Peyer's patch (tissue), 4 donors: ENCODE results near the gene MFSD6L. TPM values are rescaled to one million over a fixed set of nuclear protein-coding genes. Genes with fewer than 3 reads are reported as not detected.
A peak's percentile ranks its signal among the peaks of the same experiment; 100 is the strongest.

Experiments used
- DNase-seq, 3 donors: peaks; one replicate each; pipeline ENCODE4 v3.0.0-alpha.2; 2017 to 2019
- H3K27ac ChIP-seq, 4 donors: fragments of 200-600 bp; sonication (generic); one replicate each; pipeline ENCODE4 v1.5.1; 2016 to 2019
- H3K27me3 ChIP-seq, 2 donors: fragments of 200-600 bp; sonication (generic); one replicate each; pipeline ENCODE4 v1.5.1; 2019
- H3K36me3 ChIP-seq, 3 donors: fragments of 200-600 bp; sonication (generic); one replicate each; pipeline ENCODE4 v1.5.1; 2016 to 2019
- H3K4me1 ChIP-seq, 4 donors: fragments of 200-600 bp; sonication (generic); one replicate each; pipeline ENCODE4 v1.5.1; 2016 to 2019
- H3K4me3 ChIP-seq, 4 donors: fragments of 200-600 bp; sonication (generic); 1 replicate in 3 of 4; 2 replicates in 1 of 4; pipeline ENCODE4 v1.5.1; 2016 to 2019; ENCODE audit warnings: mild to moderate bottlenecking in 1 of 4
- H3K9me3 ChIP-seq, 4 donors: fragments of 200-600 bp; sonication (generic); one replicate each; pipeline ENCODE4 v1.5.1; 2016 to 2019; ENCODE audit warnings: mild to moderate bottlenecking in 1 of 4
- POLR2A ChIP-seq, 2 donors: fragments of 450-650 bp; IDR thresholded peaks; one replicate each; pipeline ENCODE4 v1.5.1; 2017; ENCODE audit warnings: antibody characterized with exemption in 2 of 2, mild to moderate bottlenecking in 2 of 2, moderate library complexity in 2 of 2
- total RNA-seq, 4 donors: library from RNA; depleted of rRNA; stranded (reverse); fragments of >200 nt; gene quantifications; one replicate each; pipeline ENCODE4 v1.1.0, GENCODE V29; 2016
- TF ChIP-seq, protein P1 (sequence below), 6 experiments: fragments of 450-650 bp in 4 of 6; fragments of 200-600 bp in 2 of 6; sonication (generic) in 1 of 6; IDR thresholded peaks; one replicate each; pipeline ENCODE4 v1.5.1; 2017 to 2019; ENCODE audit warnings: antibody characterized with exemption in 6 of 6, mild to moderate bottlenecking in 3 of 6, moderate library complexity in 1 of 6

MFSD6L gene
- total RNA-seq, 4 donors from 2014 or later: 1.2 to 3.2 (median 1.6) TPM; not detected in 1

DNA sequence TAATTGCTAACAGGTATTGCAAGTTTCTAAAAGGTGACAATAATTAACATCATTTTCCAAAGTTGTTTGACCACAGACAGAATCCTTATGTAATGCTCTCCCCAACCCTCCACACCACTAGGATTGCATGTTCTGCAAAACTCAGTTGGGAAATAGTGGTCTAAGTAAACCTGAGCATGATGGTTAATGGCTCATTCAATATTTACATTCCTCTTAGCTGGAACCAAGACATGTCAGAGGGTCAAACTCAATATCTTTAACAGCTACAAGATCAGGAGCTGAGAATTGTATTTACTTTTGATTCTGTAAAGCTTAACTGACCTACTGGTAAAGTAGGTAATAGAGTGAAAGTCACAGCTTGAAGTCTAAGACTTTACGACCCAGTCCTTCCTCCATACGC, 10.2 kb downstream of the MFSD6L start:
- H3K27me3 ChIP-seq: no peaks in the 10 kb centered on the region

DNA sequence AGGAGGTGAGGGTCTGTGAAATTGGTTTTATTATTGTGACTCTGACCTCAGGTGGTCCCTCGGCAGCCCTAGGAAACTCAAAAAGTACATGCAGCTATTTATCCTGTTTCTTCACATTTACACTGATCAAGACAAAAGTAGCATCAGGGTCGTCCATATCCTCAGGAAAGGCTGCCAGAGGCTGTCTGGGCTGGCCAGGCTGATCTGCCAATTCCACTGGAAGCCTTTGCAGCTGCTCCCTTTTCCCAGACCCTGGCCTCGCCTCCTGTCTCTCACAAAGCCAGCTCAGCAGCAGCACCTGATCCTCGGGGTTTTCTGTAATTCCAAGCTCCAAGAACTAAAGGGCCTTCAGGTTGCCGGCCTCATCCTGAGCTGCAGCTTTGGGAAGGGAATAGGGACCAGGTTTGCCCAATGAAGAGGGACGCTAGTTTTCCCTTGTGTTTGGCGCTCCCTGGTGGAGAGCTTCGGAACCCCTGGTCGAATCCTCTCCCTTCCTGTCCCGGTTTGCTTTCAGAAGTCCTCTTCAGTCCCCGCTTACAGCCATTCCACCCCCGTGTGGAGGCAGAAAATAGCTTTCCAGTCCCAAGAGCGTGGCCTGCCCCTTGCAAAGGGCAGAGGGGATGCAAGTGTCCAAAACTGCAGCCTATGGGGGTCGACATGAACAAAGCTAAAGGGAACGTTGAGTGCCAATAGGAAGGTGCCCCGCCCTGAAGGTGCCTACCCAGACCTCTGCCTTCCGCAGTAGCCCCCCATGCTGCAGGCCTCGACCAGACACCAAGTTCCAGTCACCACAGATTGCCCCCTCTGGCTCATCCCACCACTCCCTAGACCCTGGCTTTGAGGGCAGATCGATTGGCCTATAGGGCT, 13.4 kb downstream of the MFSD6L start:
- H3K27me3 ChIP-seq: no peaks in the 10 kb centered on the region
- H3K27ac ChIP-seq: no peak overlapping the region
- H3K4me3 ChIP-seq: no peak overlapping the region
- H3K36me3 ChIP-seq: no peaks in the 10 kb centered on the region
- peak; percentile 59 to 85 (median 79) for DNase-seq
- H3K9me3 ChIP-seq: no peaks in the 10 kb centered on the region
- H3K4me1 ChIP-seq: peaks cover 0 to 5% (median 0%) of the 10 kb centered on the region in 4 donors
- no peak for TF ChIP-seq POLR2A (IDR thresholded peaks at IDR 0.05)
- TF ChIP-seq, protein P1, sequence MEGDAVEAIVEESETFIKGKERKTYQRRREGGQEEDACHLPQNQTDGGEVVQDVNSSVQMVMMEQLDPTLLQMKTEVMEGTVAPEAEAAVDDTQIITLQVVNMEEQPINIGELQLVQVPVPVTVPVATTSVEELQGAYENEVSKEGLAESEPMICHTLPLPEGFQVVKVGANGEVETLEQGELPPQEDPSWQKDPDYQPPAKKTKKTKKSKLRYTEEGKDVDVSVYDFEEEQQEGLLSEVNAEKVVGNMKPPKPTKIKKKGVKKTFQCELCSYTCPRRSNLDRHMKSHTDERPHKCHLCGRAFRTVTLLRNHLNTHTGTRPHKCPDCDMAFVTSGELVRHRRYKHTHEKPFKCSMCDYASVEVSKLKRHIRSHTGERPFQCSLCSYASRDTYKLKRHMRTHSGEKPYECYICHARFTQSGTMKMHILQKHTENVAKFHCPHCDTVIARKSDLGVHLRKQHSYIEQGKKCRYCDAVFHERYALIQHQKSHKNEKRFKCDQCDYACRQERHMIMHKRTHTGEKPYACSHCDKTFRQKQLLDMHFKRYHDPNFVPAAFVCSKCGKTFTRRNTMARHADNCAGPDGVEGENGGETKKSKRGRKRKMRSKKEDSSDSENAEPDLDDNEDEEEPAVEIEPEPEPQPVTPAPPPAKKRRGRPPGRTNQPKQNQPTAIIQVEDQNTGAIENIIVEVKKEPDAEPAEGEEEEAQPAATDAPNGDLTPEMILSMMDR (IDR thresholded peaks at IDR 0.05): peak; percentile 53 to 79 (median 66)

More for the DNA sequence above, 10.2 kb downstream of the MFSD6L start:
- Histone ChIP-seq H3K4me3 (no peak overlapping the region), H3K4me1 (peaks cover 0 to 5% (median 0%) of the 10 kb centered on the region in 4 donors), H3K9me3 (no peaks in the 10 kb centered on the region), H3K36me3 (no peaks in the 10 kb centered on the region), H3K27ac (no peak overlapping the region)
- no peak for DNase-seq
- TF ChIP-seq, protein P1 (IDR thresholded peaks at IDR 0.05): no peak
- TF ChIP-seq POLR2A (IDR thresholded peaks at IDR 0.05): no peak

DNA sequence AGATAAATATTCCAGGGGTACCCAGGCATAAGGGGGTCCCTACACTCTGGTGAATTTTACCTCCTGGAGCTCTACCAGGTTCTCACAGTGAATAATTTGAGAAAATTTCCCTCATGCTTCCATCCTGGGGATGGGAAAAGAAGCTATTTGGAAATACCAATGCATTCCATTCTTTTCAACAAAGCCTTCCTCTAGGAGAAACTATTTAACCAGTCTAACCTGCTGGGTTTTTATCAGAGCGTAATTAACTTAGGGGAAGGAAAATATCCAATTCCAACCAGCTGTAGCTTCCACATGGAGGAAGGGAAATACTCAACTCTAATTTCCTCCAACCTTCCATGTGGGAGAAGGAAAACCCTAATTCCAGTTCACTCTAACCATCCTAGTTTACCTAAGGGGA, 17.0 kb downstream of the MFSD6L start:
- Histone ChIP-seq H3K27ac (no peak overlapping the region), H3K36me3 (no peaks in the 10 kb centered on the region), H3K9me3 (no peaks in the 10 kb centered on the region), H3K27me3 (no peaks in the 10 kb centered on the region), H3K4me3 (no peak overlapping the region), H3K4me1 (peaks cover 0 to 5% (median 0%) of the 10 kb centered on the region in 4 donors)
- no peak for TF ChIP-seq POLR2A (IDR thresholded peaks at IDR 0.05)
- TF ChIP-seq, protein P1 (IDR thresholded peaks at IDR 0.05): no peak
- DNase-seq: no peak

DNA sequence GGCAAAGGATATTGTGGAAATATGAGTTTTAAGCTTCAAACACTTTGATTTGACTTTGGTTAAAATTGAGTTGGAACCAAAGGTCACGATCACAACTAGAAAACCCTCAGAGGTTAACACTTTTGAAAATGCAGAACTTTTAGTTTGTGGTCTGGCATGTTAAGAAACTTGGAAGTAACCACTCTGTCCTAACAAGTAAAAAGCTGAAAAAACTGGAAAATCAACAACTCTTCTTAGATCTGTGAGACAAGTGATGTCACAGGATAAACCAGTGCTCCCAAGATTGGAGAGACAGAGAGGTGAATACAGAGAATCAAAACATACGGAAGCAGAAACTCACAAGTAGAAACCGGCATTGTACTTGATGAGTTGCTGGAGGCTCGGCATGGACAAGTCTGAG, 17.4 kb downstream of the MFSD6L start:
- Histone ChIP-seq H3K36me3 (no peaks in the 10 kb centered on the region), H3K27ac (no peak overlapping the region), H3K9me3 (no peaks in the 10 kb centered on the region), H3K4me1 (peaks cover 0 to 5% (median 0%) of the 10 kb centered on the region in 4 donors), H3K27me3 (no peaks in the 10 kb centered on the region), H3K4me3 (no peak overlapping the region)
- DNase-seq: peak in 1 of 3 donors; percentile 5
- no peak for TF ChIP-seq POLR2A (IDR thresholded peaks at IDR 0.05)
- TF ChIP-seq, protein P1 (IDR thresholded peaks at IDR 0.05): no peak

DNA sequence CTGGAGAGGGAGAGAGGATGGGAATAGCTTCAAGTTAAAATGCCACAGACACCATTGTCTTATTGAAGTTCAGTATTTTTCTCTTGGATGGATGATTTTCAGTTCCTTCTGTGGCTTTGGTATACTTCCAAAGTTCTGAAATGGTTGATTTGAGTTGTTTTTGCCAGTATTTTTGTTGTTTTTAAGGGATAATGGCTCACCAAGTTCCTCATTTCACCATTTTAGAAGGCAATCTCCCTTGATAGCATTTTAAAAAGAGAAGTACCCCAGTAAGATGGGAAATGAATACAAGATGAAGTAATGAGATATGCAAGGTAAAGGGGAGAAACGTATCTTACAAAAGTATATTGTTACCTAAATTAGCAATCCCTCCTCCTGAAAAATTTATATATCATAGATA, 22.3 kb downstream of the MFSD6L start:
- Histone ChIP-seq H3K4me3 (no peak overlapping the region), H3K27ac (no peak overlapping the region), H3K9me3 (no peaks in the 10 kb centered on the region), H3K36me3 (no peaks in the 10 kb centered on the region), H3K4me1 (no peaks in the 10 kb centered on the region), H3K27me3 (no peaks in the 10 kb centered on the region)
- no peak for TF ChIP-seq POLR2A (IDR thresholded peaks at IDR 0.05)
- TF ChIP-seq, protein P1 (IDR thresholded peaks at IDR 0.05): no peak
- no peak for DNase-seq
